HEK293 (cell line): Measurements from ENCODE around the gene BCL2L11.
A peak's percentile ranks its signal among the peaks of the same experiment; 100 is the strongest.

Source experiments
- CTCF ChIA-PET: fragments of 350-600 bp; formaldehyde crosslinking; extraction: SDS; loops from one replicate; lab custom pipeline; 2021; ENCODE audit warnings: antibody characterized with exemption; lab: Yijun Ruan, JAX
- POLR2A ChIA-PET: fragments of 300-600 bp; formaldehyde crosslinking; extraction: SDS; loops from one replicate; lab custom pipeline; 2020; ENCODE audit warnings: antibody characterized with exemption, inconsistent platforms; lab: Yijun Ruan, JAX
- H3K27ac ChIP-seq: fragments of 200-500 bp; sonication (Bioruptor generic); 2 replicates; pipeline ENCODE4 v1.5.1; 2014; ENCODE audit warnings: low read depth, low read length, control low read depth, inconsistent platforms; ENCODE audit errors: extremely low read depth
- H3K36me3 ChIP-seq, 2 experiments: fragments of 200-500 bp in 1 of 2; sonication (Bioruptor generic) in 1 of 2; 1 replicate in 1 of 2; 2 replicates in 1 of 2; pipeline ENCODE4 v1.5.1; 2014 to 2017; ENCODE audit warnings: inconsistent platforms in 2 of 2, low read length in 2 of 2; ENCODE audit not compliant: control insufficient read depth in 2 of 2, insufficient read depth in 1 of 2
- H3K4me1 ChIP-seq: fragments of 200-500 bp; sonication (Bioruptor generic); 2 replicates; pipeline ENCODE4 v1.5.1; 2014; ENCODE audit warnings: mild to moderate bottlenecking, low read length, inconsistent platforms; ENCODE audit not compliant: control insufficient read depth, insufficient read depth
- H3K4me3 ChIP-seq: 2 replicates; pipeline ENCODE4 v1.5.1; 2011; ENCODE audit warnings: low read depth, mild to moderate bottlenecking, control low read depth, low read length, moderate library complexity
- H3K9me3 ChIP-seq: fragments of 200-500 bp; sonication (Bioruptor generic); 2 replicates; pipeline ENCODE4 v1.5.1; 2014; ENCODE audit warnings: low read depth, low read length, inconsistent platforms; ENCODE audit not compliant: control insufficient read depth, insufficient read depth
- AEBP2 ChIP-seq: fragments of 450-650 bp; formaldehyde crosslinking; IDR thresholded peaks from 2 replicates; pipeline ENCODE4 v1.5.1; 2016; ENCODE audit warnings: missing biosample characterization, missing genetic modification characterization, borderline replicate concordance
- BCL6B ChIP-seq: fragments of 450-650 bp; formaldehyde crosslinking; IDR thresholded peaks from 2 replicates; pipeline ENCODE4 v1.5.1; 2017; ENCODE audit warnings: missing biosample characterization, missing genetic modification characterization
- GFI1B ChIP-seq: fragments of 450-650 bp; formaldehyde crosslinking; IDR thresholded peaks from 2 replicates; pipeline ENCODE4 v1.5.1; 2016; ENCODE audit warnings: missing biosample characterization, missing genetic modification characterization
- GLIS2 ChIP-seq: fragments of 450-650 bp; formaldehyde crosslinking; IDR thresholded peaks from 2 replicates; pipeline ENCODE4 v1.5.1; 2016; ENCODE audit warnings: missing biosample characterization, missing genetic modification characterization
- HOXA7 ChIP-seq: sonication (generic); formaldehyde crosslinking; IDR thresholded peaks from 2 replicates; pipeline ENCODE4 v1.8.1; 2022; ENCODE audit warnings: missing genetic modification reagents, borderline replicate concordance
- KLF10 ChIP-seq: fragments of 450-650 bp; IDR thresholded peaks from 2 replicates; pipeline ENCODE4 v1.5.1; 2018; ENCODE audit warnings: missing biosample characterization, mild to moderate bottlenecking, missing genetic modification characterization
- PRDM6 ChIP-seq: fragments of 450-650 bp; formaldehyde crosslinking; IDR thresholded peaks from 2 replicates; pipeline ENCODE4 v1.5.1; 2017; ENCODE audit warnings: missing biosample characterization, missing genetic modification characterization
- SETDB1 ChIP-seq: IDR thresholded peaks from one replicate; pipeline ENCODE4 v1.6.1; 2017; ENCODE audit warnings: mild to moderate bottlenecking, low read length, moderate library complexity, mixed read lengths; ENCODE audit not compliant: insufficient read length
- ZIC2 ChIP-seq: fragments of 450-650 bp; formaldehyde crosslinking; IDR thresholded peaks from 2 replicates; pipeline ENCODE4 v1.5.1; 2016; ENCODE audit warnings: missing biosample characterization, missing genetic modification characterization
- ZNF19 ChIP-seq: fragments of 450-650 bp; formaldehyde crosslinking; IDR thresholded peaks from 2 replicates; pipeline ENCODE4; 2016; ENCODE audit warnings: missing biosample characterization, missing genetic modification characterization, low read depth
- ZNF214 ChIP-seq: fragments of 450-650 bp; formaldehyde crosslinking; IDR thresholded peaks from 2 replicates; pipeline ENCODE4 v1.5.1; 2017; ENCODE audit warnings: missing biosample characterization, mild to moderate bottlenecking, missing genetic modification characterization, borderline replicate concordance
- ZNF664 ChIP-seq: fragments of 450-650 bp; formaldehyde crosslinking; IDR thresholded peaks from 2 replicates; pipeline ENCODE4 v1.5.1; 2016; ENCODE audit warnings: missing biosample characterization, missing genetic modification characterization
- ZNF670 ChIP-seq: fragments of 450-650 bp; formaldehyde crosslinking; IDR thresholded peaks from 2 replicates; pipeline ENCODE4 v1.5.1; 2016; ENCODE audit warnings: missing biosample characterization, missing genetic modification characterization, low read depth

The BCL2L11 gene

GRCh38 chr2:111200333-111200881 lies 79.7 kb downstream of the BCL2L11 start:
- no peak overlapping the region for H3K27ac ChIP-seq
- 0 out of 2 replicates have a peak, but pooled peaks cover 3% of the 10 kb centered on the region for H3K4me1 ChIP-seq
- CTCF ChIA-PET, result no interaction called here
- no peak for TF ChIP-seq HOXA7 (CRISPR knock-in tag)
- TF ChIP-seq ZIC2 (tag by site-specific recombination), result peak; percentile 74
- H3K9me3 ChIP-seq, result no peaks in the 10 kb centered on the region
- no peaks in the 10 kb centered on the region for H3K36me3 ChIP-seq
- H3K4me3 ChIP-seq, result no peak overlapping the region
- POLR2A ChIA-PET, result no interaction called here

- H3K4me3 ChIP-seq, result no peak overlapping the region
- no peak for TF ChIP-seq ZNF214
- no peak for TF ChIP-seq SETDB1
- TF ChIP-seq GLIS2 (tag by site-specific recombination), result no peak
- no peak for TF ChIP-seq ZNF670
- no peak for TF ChIP-seq AEBP2 (tag by site-specific recombination)
- TF ChIP-seq, all 188 proteins: peak for 0
- Histone ChIP-seq H3K4me1 (0 out of 2 replicates have a peak, but pooled peaks cover 3% of the 10 kb centered on the region), H3K9me3 (no peaks in the 10 kb centered on the region), H3K36me3 (no peaks in the 10 kb centered on the region), H3K27ac (no peak overlapping the region)
- ChIA-PET POLR2A (no interaction called here), CTCF (no interaction called here)
Measured at GRCh38 chr2:111201214-111201613, 80.5 kb downstream of the BCL2L11 start.

GRCh38 chr2:111202266-111203040 lies 81.7 kb downstream of the BCL2L11 start:
- no peaks in the 10 kb centered on the region for H3K36me3 ChIP-seq
- H3K4me3 ChIP-seq, result no peak overlapping the region
- no peak overlapping the region for H3K27ac ChIP-seq
- ChIA-PET CTCF (no interaction called here), POLR2A (no interaction called here)
- H3K9me3 ChIP-seq, result no peaks in the 10 kb centered on the region
- 0 out of 2 replicates have a peak, but pooled peaks cover 3% of the 10 kb centered on the region for H3K4me1 ChIP-seq
- TF ChIP-seq GFI1B, result no peak
- no peak for TF ChIP-seq PRDM6 (tag by site-specific recombination)

- Histone ChIP-seq H3K4me1 (0 out of 2 replicates have a peak, but pooled peaks cover 3% of the 10 kb centered on the region), H3K9me3 (no peaks in the 10 kb centered on the region), H3K27ac (no peak overlapping the region), H3K4me3 (no peak overlapping the region), H3K36me3 (no peaks in the 10 kb centered on the region)
- CTCF ChIA-PET, result no interaction called here
- no peak for TF ChIP-seq ZNF664 (tag by site-specific recombination)
- no peak for TF ChIP-seq ZNF19 (tag by site-specific recombination)
- no peak for TF ChIP-seq BCL6B (tag by site-specific recombination)
- TF ChIP-seq KLF10 (tag by site-specific recombination), result no peak
- POLR2A ChIA-PET, result no interaction called here
Measured at GRCh38 chr2:111204706-111205105, 84.0 kb downstream of the BCL2L11 start.
